Stimulated activated CD4-positive, alpha-beta T cell treated with anti-CD3 and anti-CD28 coated beads, Interleukin-2, amount 100 ng/mL, for 48 hours (primary cell): Measurements from ENCODE around the gene EFCAB6.

Experiments used
- DNase-seq, 2 donors: peaks; one replicate each; pipeline ENCODE4 v3.0.0-alpha.2; 2020

Gene EFCAB6

DNA sequence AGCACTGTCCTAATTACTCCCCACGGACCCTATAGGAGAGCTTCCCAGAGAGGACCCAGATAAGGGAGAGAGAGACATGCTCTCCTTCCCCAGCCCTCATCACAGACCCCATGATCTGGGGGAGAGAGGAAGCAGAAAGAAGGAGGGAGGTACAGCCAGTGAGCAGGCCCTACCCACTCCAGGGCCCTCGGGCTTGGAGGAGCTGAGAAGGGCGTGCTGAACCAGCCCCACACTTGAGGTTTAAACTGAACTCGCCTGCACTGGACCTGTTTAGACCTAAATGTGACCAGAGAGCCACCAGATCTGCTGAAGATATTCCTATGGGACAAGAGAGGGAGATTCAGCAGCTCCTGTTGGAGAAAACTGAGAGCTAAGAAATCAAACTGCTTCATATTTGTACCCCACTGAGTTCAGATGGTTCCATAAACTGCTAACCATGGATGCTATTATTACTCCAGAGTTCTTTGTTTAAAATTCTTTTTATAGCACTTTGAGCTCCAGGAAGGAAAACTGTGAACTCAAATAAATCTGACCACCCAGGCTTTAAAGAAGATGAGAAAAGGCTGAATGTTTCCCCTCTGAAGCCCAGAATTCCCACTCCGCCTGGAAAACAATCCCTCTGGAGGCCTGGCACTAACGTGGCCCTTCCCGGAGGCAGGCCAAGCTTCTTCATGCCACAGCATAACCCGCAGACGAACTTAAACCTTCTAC is 67.2 kb downstream of the EFCAB6 start:
- DNase-seq = no peak

DNA sequence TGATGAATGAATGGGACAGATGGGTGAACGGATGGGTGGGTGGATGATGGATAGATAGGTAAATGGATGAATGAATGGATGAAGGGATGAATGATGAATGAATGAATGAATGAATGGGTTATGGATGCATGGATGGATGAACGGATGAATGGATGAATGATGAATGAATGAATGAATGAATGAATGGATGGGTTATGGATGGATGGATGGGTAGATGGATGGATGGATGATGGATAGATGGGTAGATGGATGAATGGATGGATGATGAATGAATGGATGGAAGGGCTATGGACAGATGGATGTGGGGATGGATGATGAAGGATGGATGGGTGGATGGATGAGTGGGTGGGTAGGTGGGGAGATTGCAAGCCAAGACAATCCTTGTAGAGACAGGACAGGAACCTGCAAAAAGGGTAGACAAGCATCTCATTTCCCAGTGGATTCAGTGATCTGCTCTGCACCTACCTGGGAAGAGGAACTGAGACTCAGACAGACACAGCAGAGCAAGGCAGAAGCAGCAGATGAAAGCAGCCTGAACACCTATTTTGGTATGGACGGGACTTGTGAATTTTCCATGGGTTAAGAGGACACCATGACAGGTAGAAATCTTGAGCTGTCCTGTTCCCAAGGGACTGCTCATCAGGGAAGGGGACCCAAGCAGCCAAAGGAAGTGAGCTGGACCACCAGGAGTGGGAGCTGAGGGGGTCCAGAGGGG is 68.0 kb downstream of the EFCAB6 start:
- DNase-seq = no peak

DNA sequence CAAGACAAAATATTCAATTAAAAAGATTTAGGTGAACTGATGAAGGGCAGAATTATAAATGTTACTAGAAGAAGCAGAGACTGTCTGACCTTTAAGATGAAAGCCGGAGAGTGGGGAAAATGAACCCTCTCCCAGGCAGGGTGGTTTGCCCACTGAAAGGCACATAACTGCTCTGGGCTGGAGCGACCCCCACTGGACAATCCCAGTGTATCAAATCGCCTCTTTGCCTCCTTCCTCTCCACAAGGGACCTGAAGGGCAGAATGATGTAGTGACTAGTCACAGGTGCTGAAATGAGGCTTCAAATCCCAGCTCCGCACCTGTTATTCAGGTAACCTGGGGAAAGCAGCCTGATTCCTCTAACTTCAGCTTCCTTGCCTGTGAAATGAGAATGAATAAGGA is 69.0 kb downstream of the EFCAB6 start:
- no peak for DNase-seq

DNA sequence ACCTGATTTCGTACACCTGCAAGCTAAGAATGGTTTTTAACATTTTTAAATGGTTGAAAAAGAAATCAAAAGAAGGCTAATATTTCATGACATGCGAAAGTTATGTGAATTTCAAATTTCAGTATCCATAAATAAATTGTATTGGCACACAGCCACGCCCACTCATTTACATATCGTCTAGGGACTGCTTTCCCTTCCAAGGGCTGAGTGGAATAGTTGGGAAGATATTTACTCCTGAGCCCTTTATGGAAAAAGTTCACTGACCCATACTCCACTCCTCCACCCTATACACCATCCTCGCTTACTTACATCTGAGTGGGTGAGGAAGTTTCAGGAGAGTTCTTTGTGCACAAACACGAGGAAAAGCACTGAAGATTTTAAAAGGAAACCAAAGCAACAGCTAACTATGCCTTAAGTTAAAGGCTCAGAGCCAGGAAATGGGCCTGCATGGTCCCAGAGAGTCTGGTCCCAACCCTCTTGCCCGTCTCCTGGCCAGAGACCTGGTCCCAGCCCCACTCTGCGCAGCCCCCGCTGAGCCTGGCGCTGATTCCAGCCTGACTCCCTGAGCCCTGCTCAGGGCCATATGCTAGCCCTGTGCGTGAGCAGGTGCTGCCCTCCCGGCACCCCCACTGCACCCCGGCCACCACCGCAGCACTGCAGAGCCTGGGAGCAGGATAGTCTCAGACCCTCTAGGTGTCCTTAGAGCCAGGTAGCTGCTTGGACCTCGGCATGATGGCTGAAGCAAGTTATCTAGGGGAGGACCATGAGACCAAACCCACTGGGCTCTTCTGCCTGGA is 69.8 kb downstream of the EFCAB6 start:
- DNase-seq = no peak

DNA sequence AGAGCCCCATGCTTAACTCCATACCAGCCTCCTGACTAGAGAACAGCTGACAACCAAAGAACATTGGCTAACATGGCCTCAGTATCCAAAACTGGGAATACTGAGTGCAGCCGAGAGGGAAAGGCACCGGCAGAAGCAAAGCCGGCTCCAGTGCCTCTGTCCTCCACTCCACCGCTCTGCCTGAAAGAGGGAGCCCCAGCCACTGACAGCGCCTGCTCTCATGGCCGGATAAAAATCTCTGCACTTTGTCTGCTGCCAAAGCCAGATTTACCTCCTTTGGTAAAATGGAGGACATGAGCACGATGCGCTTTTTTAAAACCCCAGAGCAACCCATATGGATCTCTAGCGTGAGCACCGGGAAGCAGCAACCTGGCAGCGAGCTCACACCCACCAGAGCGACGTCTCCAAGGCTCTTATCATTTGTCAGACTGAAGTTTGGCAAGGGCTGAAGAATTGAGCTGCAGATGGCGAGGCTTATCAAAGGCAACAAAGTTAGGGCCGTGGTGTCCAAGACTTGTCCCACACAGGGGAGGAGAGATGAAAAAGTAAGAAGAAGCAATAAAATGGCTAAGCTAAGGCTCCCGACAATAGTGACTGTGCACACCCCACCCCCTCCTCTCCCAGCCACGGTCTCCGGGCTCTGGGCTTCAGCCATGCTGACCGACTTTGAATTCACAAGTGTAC is 71.4 kb downstream of the EFCAB6 start:
- no peak for DNase-seq

DNA sequence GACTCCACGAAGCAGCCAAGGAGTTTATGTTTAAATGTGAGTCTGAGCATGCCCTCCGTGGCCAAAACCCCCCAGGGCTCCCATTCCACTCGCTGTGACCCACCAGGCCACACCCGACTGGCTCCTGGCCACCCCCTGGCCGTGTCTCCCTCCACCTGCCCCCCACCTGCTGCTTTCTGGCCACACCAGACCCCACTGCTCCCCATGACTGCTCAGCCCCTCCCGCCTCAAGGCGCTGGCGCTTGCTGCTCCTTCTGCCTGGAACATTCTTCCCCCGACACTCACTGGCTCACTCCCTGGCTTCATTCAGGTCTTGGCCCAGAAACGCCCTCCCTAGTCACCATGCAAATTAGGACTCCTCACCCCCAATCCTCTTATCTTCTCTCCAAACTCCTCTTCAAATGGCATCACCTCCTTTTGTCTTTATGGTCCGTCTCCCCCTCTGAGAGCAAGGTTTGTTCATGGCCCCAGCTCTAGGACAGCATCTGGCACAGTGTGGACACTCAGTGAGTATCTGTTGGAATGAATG is 72.2 kb downstream of the EFCAB6 start:
- DNase-seq = no peak

DNA sequence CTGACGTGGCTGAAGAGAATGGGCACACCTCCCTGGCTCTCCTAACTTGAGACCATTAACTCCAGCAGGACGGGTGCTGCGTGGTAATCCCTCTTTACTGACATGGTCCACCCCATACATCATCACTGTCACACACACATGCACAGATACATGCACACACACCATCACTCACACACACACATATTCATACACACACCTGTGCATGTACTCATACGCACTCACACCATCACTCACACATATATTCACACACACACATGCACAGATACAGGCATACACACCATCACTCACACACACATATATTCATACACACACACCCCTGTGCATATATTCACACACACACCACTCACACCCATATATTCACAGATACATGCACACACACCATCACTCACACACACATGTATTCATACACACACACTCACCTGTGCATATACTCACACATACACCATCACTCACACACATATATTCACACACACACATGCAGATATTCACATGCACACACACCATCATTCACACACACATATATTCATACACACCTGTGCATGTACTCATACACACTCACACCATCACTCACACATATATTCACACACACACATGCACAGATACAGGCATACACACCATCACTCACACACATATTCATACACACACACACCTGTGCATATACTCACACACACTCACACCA is 74.8 kb downstream of the EFCAB6 start:
- no peak for DNase-seq

DNA sequence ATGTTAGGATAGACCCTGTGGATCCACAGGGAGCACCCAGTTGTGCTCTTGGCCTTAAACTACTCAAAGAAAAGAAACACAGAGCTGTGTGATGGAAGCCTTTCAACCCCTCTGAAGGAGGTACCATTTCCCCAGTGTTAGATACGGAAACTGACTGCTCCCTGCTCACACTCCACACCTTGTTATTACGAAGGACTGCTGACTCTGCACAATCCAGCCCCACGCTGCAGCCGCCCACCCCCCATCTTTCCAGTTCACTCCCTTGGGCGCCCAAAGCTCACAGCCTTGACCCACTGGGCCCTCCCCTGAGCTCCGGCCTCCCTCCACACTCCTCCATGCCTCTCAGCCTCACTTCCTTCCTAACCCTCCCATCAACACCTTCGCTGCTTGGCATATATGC is 75.5 kb downstream of the EFCAB6 start:
- no peak for DNase-seq

DNA sequence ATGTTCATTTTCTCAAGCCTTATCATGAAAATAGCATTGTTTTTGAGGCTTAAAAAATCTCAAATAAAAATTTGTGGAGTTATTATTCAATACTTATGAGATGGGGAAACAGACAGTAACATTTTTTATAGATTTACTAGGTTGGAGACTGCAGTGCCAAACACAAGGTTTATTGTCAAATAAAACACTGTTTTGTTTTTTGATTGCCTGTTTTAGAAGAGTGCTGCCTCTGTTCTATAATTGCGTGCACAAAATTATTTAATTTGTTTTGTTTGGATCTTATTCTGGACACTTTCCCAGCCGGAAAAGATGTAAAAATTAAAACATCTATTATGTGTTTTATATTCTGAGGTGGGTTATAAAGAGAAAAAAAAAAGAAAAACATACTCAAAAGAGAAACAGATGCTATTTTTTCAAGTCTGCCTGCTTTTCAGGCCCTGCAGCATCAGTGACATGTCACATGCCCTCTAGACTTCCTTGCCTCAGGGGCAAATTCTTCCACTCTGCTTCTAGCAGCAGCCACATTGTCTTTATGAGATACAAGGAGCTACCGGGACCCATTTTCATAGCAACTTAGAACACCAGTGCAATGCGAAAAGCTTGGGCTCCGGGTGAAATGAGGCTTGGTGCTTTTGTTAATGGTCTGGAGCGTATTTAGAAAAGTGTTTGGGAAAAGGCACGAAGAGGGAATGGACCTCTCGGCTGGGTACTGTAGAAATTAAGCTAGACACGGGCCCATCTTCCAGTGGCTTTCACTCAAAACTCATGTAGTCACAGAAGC is 77.5 kb downstream of the EFCAB6 start:
- no peak for DNase-seq

DNA sequence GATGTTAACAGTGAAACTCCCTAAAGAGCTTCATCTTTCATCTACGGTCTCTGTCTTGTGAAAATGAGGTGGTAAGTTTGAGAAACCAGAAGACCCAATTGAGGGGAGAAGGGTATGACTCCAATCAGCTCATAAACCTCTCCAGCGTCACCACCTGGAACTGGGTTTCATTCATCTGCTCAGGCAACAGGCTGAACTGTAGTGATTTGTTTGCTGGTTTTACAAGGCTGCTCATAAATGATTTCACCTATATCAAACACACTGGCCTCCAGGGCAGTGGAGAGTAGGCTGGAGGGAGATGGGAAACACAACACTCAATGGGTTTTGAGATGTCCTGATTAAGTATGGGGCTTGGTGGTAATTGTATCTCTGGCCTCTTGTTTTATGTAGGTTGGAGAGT is 79.0 kb downstream of the EFCAB6 start:
- no peak for DNase-seq

DNA sequence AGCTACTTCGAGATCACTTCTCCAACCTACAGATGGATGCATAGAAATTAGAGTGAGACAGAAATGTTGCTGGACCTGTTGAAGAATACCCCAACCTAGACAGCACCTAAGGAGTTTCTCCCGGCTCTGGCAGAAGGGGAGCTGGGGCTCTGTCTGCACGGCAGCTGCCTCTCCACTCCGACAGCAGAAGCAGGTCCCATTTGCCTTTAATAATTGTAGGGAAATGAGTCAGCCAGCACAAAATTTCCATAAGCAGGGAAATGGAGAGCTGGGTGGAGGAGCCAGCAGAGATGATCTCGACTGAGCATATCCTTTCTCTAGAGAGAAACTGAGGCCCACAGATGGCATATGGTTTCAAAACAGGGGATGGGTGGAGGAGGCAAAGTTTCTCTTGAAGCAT is 80.1 kb downstream of the EFCAB6 start:
- DNase-seq = no peak

DNA sequence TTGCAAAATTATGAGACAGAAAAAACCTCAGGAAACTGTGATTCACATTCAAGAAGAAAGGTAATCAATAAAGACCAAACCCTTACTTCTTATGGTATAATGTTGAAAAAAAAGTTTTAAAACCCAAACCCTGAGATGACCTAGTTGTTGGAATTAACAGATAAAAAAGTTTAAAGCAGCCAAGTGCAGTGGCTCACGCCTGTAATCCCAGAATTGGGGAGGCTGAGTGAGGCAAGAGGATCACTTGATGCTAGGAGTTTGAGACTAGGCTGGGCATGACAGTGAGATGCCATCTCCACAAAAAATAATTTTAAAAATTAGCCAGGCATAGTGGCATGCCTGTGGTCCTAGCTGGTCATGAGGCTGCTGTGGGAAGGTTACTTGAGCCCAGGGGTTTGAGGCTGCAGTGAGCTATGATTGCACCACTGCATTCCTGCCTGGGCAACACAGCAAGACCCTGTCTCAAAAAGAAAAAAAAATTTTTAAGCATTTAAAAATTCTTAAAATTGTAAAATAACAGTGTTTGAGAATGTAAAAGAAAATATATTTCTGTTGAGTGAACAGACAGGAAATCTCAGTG is 85.1 kb downstream of the EFCAB6 start:
- DNase-seq = no peak

DNA sequence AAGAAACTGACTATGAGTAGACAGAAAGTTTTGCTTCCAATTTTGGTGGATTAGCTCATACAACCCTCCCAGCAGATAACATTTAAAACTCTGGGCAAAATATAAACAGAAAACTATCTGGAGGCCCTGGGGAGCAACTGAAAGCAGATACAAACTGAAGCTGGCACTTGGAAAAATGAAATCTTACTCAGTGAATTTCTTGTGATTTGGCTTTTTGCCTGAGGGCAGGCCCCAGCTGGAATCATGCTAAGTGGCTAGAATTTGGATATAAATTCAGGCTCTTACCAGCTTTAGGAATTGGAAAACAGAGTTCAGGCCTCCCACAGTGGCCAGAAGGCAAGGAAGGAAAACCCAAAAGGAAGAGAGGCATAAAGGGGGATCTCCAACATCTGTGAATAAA is 85.8 kb downstream of the EFCAB6 start:
- DNase-seq = no peak

DNA sequence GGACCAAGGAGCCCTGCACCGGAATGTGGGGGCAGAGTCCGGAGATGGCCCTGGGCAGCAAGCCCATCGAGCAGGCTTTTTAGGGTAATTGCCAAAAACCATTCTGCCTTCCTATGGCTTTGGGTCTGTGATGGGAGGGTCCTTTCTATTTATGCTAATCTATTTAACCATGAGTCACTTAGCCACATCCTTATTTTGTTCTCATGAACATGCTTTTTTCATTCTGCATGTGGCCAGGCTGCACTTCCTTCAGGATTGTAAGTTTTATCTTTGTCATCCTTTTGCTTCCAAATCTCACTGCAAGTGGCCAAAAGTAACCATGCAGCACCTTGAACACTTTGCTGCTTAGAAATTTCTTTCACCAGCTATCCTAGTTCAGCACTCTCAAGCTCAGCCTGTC is 88.3 kb downstream of the EFCAB6 start:
- DNase-seq = no peak

DNA sequence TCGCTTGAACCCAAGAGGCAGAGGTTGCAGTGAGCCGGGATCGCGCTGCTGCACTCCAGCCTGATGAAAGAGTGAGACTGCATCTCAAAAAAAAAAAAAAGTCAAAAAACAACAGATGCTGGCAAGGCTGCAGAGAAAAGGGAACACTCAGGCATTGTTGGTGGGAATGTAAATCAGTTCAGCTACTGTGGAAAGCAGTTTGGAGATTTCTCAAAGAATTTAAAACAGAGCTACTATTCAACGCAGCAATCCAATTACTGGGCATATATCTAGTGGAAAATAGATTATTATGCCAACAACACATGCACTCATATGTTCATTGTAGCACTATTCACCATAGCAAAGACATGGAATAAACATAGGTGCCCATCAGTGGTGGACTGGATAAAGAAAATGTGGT is 89.7 kb downstream of the EFCAB6 start:
- DNase-seq = no peak

DNA sequence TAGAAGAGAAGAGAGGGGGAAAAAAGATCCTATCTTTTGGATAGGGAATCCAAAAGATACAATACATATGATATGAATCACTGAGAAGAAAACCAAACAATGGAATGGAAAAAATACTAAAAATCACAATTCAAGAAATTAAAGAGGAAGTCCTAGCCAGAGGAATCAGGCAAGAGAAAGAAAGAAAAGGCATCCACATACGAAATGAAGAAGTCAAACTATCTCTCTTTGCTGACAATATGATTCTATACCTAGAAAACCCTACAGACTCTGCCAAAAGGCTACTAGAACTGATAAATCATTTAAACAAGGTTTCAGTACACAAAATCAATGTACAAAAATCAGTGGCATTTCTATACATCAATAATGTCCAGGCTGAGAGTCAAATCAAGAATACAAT is 91.4 kb downstream of the EFCAB6 start:
- no peak for DNase-seq

DNA sequence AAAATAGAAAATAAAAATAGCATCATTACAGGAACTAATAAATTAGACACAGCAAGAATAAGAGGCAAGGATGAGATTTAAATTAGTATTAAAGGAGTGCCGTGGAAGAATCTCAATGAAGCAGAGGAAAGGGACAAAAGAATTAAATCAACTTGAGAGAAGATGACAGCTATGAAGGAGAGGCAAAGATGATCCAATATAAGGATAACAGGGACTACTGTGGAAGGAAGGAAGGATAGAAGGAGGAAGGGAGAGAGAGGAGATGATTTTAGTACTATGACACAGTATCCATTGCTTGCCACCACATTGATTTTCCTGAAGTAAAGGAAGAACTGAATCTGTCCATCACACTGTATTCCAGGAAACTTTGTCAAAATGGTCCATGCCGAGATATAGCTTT is 98.0 kb downstream of the EFCAB6 start:
- DNase-seq = no peak

DNA sequence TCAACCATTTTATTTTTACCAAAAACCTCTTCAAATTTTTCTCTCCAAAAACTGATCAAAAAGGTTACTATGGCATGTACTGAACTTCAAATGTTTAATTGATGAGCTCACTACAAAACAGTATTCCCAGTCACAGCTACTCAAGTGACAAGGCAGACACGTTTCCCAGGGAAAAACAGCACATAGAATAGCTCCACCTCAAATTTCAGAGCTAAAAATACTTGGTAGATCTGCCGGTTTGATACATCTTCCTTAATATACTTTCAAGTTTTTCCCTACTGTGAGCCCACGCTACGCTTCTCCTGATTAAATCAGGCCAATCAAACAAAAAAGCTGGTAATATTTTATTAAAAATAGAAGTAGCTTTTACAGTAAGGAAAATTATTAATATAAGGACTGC is 100.4 kb downstream of the EFCAB6 start:
- no peak for DNase-seq

DNA sequence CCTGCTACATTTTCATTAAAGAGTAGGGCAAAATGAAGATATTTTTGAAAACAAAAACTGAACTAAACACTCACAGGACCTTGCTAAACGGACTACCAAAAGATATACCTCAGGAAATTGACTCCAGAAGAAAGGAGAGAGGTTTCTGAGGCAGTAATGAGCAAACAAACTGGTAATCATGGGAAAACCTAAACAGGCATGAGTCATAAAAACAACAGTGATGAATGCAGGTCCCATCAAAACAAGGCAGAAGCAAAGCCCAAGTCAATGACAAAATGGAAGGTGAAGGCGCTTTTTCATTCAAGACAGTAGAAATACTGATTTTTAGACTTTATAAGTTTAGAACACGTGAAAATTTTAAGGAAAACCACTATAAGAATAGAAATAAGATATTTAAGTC is 104.5 kb downstream of the EFCAB6 start:
- DNase-seq = no peak

DNA sequence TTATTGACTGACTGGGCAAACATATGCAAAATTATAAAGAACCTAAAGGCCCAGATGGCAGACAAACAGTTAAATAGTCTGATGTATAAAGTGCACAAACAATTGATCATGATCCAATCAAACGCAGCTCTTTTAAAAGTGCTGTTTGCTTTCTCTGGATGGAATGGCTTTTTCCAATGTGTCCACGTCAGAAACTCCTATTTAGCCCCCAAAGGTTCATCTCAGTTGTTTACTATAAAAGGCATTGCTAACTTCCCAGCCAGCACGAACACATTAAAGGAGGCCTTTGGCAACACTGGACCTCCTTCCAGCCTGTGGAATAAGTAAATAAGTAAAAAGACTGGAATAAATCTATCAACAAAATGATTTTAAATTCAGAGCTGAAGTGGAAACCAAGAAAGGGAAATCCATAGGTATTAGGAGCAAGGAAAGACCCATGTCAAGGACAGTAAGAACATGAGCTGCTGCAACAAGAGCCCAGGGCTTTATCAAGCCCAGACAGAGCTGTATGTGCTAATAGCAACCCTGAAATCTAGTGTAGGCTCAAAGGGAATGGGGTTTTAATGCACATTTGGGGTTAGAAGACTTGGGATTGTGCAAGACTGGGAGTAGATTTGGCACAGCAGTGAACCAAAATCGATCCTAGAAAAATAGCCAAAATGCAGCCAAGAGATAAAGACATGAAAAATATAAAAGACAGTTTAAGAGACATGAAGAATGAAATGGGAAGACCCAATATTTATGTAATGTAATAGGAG is 105.4 kb downstream of the EFCAB6 start:
- DNase-seq = no peak

DNA sequence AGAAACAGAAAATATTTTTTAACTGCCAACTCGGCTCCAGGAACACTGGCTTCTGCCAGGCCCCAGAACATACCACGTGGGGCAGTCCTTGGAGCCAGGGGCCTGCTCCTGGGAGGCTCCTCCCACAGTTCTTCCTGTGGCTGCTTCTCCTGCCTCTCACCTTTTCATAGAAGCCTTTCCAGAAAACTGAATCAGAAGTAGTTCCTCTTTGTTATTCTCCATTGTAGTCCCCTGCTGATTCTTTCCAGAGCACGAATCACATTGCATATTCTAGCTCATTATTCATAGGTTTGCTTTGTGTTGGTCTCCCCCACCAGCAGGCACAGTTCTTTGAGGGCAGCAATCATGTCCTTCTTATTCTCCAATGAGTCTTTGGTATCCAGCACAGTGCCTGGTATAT is 106.0 kb downstream of the EFCAB6 start:
- no peak for DNase-seq
